MM.1S (cell line): ENCODE data around the gene SUV39H2.

Source experiments
- CTCF ChIP-seq: fragments of 300-600 bp; sonication (generic); IDR thresholded peaks from 2 replicates; pipeline ENCODE4 v1.5.1; 2016; ENCODE audit warnings: antibody characterized with exemption, low read length, mixed read lengths
- EZH2 ChIP-seq: fragments of 300-600 bp; sonication (generic); optimal IDR thresholded peaks from 2 replicates; pipeline ENCODE3; 2017; ENCODE audit warnings: low read depth, mild to moderate bottlenecking, antibody characterized with exemption, low read length, mixed read lengths

GRCh38 chr10:14916600-14916999 lies 37.9 kb downstream of the SUV39H2 start:
- TF ChIP-seq CTCF = no peak
- no peak for TF ChIP-seq EZH2
